ENCODE results near the gene CCNQ. TPM values are rescaled to one million over a fixed set of nuclear protein-coding genes. Genes with fewer than 3 reads are reported as not detected.

The CCNQ gene
- total and polyA plus RNA-seq, 2 of the 8 experiments (the other 6 are each of a cell fraction or from before 2014, with no cell fraction given) = 16.6 to 32.1 TPM

- ChIA-PET CTCF (ENCODE audit: partially characterized antibody) (interaction anchor here (0.6 to 4.2 kb wide), 45 partner anchors 9 to 597 kb away, joined by 3 to 30 read pairs (median 4); partner anchors contain the start of genes ATP2B3 and SLC6A8), POLR2A (ENCODE audit: partially characterized antibody) (interaction anchor here (1.0 kb wide), 1 partner anchor 145 kb away, joined by 3 read pairs; no protein-coding TSS in a partner anchor)
- Histone ChIP-seq H2BK20ac (ENCODE audit: low read length) (no peak overlapping the region), H4K5ac (ENCODE audit: insufficient read length, low read depth, low read length) (no peak overlapping the region), H3K4me1 (replicated peaks in 1 of 4; ENCODE audit: control insufficient read depth in 3 of 4, insufficient read depth in 4 of 4, low read length in 3 of 4) (no peaks in the 10 kb centered on the region; a peak in 1 of 7 replicates), H4K91ac (replicated peaks; ENCODE audit: insufficient read length, low read length) (no peak overlapping the region), H2AK5ac (ENCODE audit: low read depth, low read length) (no peak overlapping the region), H3K23ac (ENCODE audit: insufficient read length) (no peak overlapping the region), H3K56ac (replicated peaks; ENCODE audit: insufficient read length, low read depth, low read length) (no peak overlapping the region), H3K27ac (ENCODE audit: low read depth, low read length) (no peak overlapping the region), H2BK15ac (ENCODE audit: low read length) (no peak overlapping the region), H2BK12ac (ENCODE audit: low read depth, low read length) (no peak overlapping the region), H3K14ac (ENCODE audit: insufficient read length) (no peak overlapping the region), H3K18ac (ENCODE audit: extremely low read depth, low read length) (no peak overlapping the region; the same call in 1 of the 2 replicates), H3K9me3 (ENCODE audit: insufficient read depth in 2 of 2, low read depth in 1 of 2, low read length in 1 of 2) (no peaks in the 10 kb centered on the region), H2AFZ (ENCODE audit: low read length) (no peak overlapping the region; the same call in 1 of the 2 replicates), H3K23me2 (ENCODE audit: low read depth, low read length) (no peaks in the 10 kb centered on the region), H4K8ac (ENCODE audit: extremely low read depth, insufficient read depth, low read length) (peak overlapping the region; percentile 74), H3K27me3 (replicated peaks in 1 of 4; ENCODE audit: control insufficient read depth in 3 of 4, extremely low read depth in 1 of 4, insufficient read depth in 3 of 4, low read length in 3 of 4) (no peaks in the 10 kb centered on the region), H3K9ac (replicated peaks in 1 of 4; ENCODE audit: extremely low read depth in 1 of 4, low read depth in 3 of 4, low read length in 3 of 4) (no peak overlapping the region), H3K79me2 (ENCODE audit: control insufficient read depth in 1 of 2, insufficient read depth in 2 of 2, low read length in 2 of 2) (no peaks in the 10 kb centered on the region), H2BK5ac (ENCODE audit: low read depth, low read length) (no peak overlapping the region), H3K4me3 (ENCODE audit: extremely low read depth in 1 of 4, insufficient read depth in 2 of 4, low read depth in 3 of 4, low read length in 4 of 4) (no peak overlapping the region), H2BK120ac (replicated peaks; ENCODE audit: low read depth, low read length) (no peak overlapping the region), H3K79me1 (ENCODE audit: low read depth, low read length) (no peaks in the 10 kb centered on the region), H4K20me1 (replicated peaks in 1 of 2; ENCODE audit: control insufficient read depth in 1 of 2, insufficient read depth in 2 of 2, low read length in 2 of 2) (no peaks in the 10 kb centered on the region), H3K4ac (replicated peaks; ENCODE audit: insufficient read length, low read depth, low read length) (no peak overlapping the region), H3K4me2 (ENCODE audit: insufficient read depth in 1 of 2, low read depth in 2 of 2, low read length in 2 of 2) (no peak overlapping the region), H3K36me3 (ENCODE audit: control insufficient read depth in 2 of 4, insufficient read depth in 4 of 4, low read length in 3 of 4) (no peaks in the 10 kb centered on the region)
- FAIRE-seq (peak; percentile 76), DNase-seq (ENCODE audit: low read depth in 1 of 2, low spot score in 2 of 2) (peak; percentile 31 to 84)
- 53% methylated on average over 24 of the region's 31 CpGs; no CpG with 5 or more reads in 1 of the 2 experiments for WGBS, 2 experiments (ENCODE audit: extremely low coverage in 1 of 2, insufficient coverage in 1 of 2, insufficient read length in 1 of 2, insufficient replicate concordance in 2 of 2, low coverage in 1 of 2, low lambda C conversion rate in 2 of 2, missing lambda C conversion rate in 1 of 2)
- TF ChIP-seq BACH1 (IDR thresholded peaks at IDR 0.05; ENCODE audit: low read length) = no peak
- TF ChIP-seq CTCF (IDR thresholded peaks at IDR 0.05; ENCODE audit: control extremely low read depth in 1 of 3, insufficient read depth in 1 of 3, low read depth in 1 of 3, low read length in 3 of 3) = peak in 2 of 3 experiments; percentile 92 to 99; a peak in 3 of 4 replicates
- no peak for TF ChIP-seq KDM1A (IDR thresholded peaks at IDR 0.05; ENCODE audit: borderline replicate concordance, low read length)
- TF ChIP-seq CREB1 (IDR thresholded peaks at IDR 0.05) = no peak
- peak; percentile 54; the same call in 1 of the 2 replicates for TF ChIP-seq GABPA (IDR thresholded peaks at IDR 0.05; ENCODE audit: borderline replicate concordance, insufficient read depth, low read length)
- no peak for TF ChIP-seq TAF7 (optimal IDR thresholded peaks at IDR 0.05; ENCODE audit: borderline replicate concordance, low read depth, low read length)
- peak; percentile 37 for TF ChIP-seq MAX (IDR thresholded peaks at IDR 0.05)
- TF ChIP-seq TBP (IDR thresholded peaks at IDR 0.05; ENCODE audit: low read depth, low read length) = no peak
- TF ChIP-seq PHF8 (conservative IDR thresholded peaks at IDR 0.05; ENCODE audit: low read depth, low read length) = no peak
These were observed 59.6 kb downstream of the CCNQ start for GRCh38 chrX:153539171-153539978.

Measured in H1 (cell line).